Renal cortex interstitium (tissue), 11 donors: ENCODE data around the gene EEA1. TPM values are rescaled to one million over a fixed set of nuclear protein-coding genes. Genes with fewer than 3 reads are reported as not detected.

Experiments
- DNase-seq, 11 donors: peaks; one replicate each; pipeline ENCODE4 v3.0.0-alpha.2; 2013; ENCODE audit warnings: low read depth in 9 of 11, low spot score in 4 of 11; ENCODE audit errors: extremely low read depth in 1 of 11
- polyA plus RNA-seq, 3 donors: library from polyadenylated mRNA; unstranded; fragments of 120-200 nt; gene quantifications; one replicate each; pipeline ENCODE4 v1.2.1, GENCODE V29; 2013; ENCODE audit not compliant: insufficient read length in 3 of 3

Gene EEA1
- polyA plus RNA-seq, 3 donors: 15.0 to 18.3 (median 17.3) TPM

- DNase-seq: no peak
These were observed 14.6 kb upstream of the EEA1 start for GRCh38 chr12:92943482-92944250.

DNA sequence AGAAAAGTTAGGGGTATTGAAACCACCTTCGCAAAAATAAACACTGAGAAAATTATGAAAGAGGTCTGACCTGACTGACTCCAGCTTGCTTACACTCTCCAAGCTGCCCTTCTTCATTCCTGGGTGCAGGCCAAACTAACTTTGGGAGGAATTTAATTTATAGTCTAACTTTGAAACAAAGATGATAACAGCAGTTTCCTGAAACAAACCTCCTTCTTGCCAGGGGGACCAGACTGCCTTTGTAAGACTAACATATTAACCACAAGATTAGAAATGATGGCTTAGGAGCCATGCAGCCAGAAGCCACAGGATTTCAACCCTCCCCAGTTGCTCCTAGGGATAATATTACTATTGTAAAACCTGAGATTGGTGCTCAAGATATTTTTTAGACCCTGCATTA is 13.8 kb upstream of the EEA1 start:
- DNase-seq: no peak

DNA sequence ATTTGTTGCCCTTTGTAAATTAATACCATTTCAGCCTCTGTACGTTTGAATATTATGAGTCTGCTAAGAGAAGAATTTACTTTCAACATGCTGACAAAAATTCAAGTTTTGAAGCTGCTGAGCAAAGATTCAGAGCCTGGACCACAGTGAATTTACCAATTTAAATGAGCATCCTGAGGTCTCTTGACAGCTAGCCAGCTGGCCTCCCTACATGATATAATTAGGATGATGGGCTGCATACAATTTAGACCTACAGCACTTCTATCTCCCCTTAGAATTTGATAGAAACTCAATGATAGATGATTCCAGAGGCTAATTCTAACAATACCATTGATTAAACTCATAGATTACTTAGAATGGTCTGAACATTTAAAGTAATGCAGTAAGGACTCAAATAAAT is 10.0 kb upstream of the EEA1 start:
- DNase-seq: no peak

DNA sequence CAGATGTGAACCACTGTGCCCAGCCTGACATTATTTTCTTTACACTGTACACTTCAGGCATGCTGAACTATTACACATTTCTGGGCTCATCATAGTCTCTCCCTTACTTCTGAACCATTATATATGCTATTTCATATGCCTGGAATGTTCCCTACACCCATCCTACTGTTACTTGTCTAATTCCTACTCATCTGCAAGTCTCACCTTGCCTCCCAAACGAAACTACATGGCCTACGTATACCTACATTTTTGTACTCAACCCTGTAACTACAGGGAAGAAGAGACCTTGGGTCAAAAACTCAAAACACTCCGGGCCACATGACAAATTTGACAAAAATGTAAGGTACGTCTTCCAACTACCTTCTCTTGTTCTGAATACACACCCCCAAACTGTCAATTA is 9.5 kb upstream of the EEA1 start:
- no peak for DNase-seq

- no peak for DNase-seq
These were observed 8.9 kb upstream of the EEA1 start for GRCh38 chr12:92938018-92938417.

- DNase-seq: no peak
These were observed 4.5 kb upstream of the EEA1 start for GRCh38 chr12:92933606-92934005.

- DNase-seq: no peak
These were observed 1.3 kb upstream of the EEA1 start for GRCh38 chr12:92930421-92930820.

- DNase-seq: peak in 2 of 11 donors; percentile 9 to 21
These were observed 888 bp upstream of the EEA1 start for GRCh38 chr12:92929983-92930382.

- DNase-seq: peak in 4 of 11 donors; percentile 9 to 24 (median 16)
These were observed 604 bp downstream of the EEA1 start for GRCh38 chr12:92928421-92928961.

- DNase-seq: peak in 4 of 11 donors; percentile 12 to 15 (median 13)
These were observed 1.4 kb downstream of the EEA1 start for GRCh38 chr12:92927436-92928281.

DNA sequence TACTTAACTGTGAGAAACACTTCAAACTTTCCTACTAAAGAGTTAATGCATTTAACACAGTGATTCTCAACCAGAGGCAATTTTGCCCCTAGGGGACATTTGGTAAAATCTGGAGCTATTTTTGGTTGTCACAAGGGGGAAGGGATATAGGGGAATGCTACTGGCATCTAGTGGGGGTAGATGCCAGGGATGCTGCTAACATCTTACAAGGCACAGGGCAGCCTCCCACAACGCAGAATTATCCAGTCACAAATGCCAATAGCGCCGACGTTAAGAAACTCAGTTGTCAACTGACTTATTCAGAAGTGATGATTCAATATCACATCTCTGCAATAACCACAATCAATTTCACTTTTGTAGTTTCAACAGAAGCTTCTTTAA is 2.0 kb downstream of the EEA1 start:
- no peak for DNase-seq

GRCh38 chr12:92926549-92926948 is 2.5 kb downstream of the EEA1 start:
- DNase-seq: no peak

DNA sequence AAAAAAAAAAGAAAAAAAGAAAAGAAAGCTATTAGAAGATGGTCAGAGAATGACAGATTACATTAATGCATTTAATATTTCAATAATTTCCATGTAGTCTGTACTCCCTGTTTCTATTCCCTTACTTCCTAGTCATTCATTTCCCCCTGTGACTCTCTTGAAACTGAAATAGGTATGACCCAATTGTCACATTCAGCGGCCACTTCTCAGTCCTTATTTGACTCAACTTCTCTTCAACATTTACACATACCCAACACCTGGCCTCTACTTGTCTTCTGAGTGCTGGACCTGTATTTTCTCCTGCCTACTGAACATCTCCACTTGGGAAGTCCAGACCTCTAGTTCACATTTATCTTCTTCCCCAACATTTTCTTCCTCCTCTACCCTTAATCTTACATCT is 7.2 kb downstream of the EEA1 start:
- no peak for DNase-seq

- DNase-seq: no peak
These were observed 13.7 kb downstream of the EEA1 start for GRCh38 chr12:92915365-92915764.

DNA sequence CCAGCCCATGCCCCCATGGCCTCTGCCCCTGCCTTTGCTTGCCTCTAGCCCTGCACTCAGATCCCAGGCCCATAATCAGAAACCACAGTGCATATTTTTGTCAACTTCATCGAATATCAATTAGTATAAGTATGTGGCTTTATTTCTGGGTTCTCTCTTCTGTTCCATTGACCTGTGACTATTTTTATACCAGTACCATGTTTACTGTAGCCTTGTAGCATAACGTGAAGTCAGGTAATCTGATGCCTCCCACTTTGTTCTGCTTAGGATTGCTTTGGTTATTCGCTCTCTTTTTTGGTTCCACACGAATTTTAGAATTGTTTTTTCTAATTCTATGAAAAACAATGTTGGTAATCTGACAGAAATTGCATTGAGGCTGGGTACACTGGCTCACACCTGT is 14.9 kb downstream of the EEA1 start:
- DNase-seq: no peak

- DNase-seq: no peak
These were observed 16.4 kb downstream of the EEA1 start for GRCh38 chr12:92912672-92913071.

DNA sequence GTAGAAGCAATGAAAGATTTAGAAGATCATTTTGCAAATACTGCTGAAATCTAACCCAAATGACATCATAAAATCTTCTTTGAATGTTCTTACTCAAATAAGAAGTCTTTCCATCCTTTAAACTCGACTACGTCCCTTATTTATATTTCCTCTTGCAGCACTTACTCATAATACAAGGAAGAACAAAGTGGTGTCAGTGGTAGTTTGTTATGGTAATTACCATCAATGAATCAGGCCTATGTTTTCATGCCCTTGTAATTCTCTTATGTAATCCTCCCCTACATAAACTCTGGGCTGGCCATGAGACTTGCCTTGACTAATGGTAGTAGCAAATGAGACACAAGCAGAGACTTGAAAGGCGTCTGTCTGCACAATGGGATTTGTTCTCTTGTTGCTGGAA is 17.0 kb downstream of the EEA1 start:
- no peak for DNase-seq

DNA sequence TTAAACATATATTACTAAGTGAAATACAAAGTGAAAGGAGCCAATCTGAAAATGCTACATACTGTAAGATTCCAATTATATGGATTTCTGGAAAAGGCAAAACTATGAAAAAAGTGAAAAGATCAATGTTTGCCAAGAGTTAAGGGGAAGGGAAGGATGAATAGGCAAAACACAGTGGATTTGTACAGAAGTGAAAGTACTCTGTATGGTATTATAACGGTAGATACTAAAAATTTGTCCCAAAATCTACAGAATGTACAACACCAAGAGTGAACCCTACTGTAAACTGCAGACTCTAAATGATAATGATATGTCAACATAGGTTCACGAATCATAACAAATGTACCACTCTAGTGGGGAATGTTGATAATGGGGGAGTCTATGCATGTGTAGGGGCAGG is 17.8 kb downstream of the EEA1 start:
- no peak for DNase-seq

GRCh38 chr12:92908108-92908507 is 21.0 kb downstream of the EEA1 start:
- no peak for DNase-seq
